Right hindlimb (tissue), 1 donor: ENCODE measurements around the gene RBBP4.
A peak's percentile ranks its signal among the peaks of the same experiment; 100 is the strongest.
"Not testable (repeated sequence)": the region's sequence is repeated elsewhere in the genome, so short reads cannot be mapped to it uniquely, and the experiment has no call there.

ENCODE experiments used
- DNase-seq: peaks from one replicate; pipeline ENCODE4 v3.0.0-alpha.2; 2018

Gene RBBP4

DNA sequence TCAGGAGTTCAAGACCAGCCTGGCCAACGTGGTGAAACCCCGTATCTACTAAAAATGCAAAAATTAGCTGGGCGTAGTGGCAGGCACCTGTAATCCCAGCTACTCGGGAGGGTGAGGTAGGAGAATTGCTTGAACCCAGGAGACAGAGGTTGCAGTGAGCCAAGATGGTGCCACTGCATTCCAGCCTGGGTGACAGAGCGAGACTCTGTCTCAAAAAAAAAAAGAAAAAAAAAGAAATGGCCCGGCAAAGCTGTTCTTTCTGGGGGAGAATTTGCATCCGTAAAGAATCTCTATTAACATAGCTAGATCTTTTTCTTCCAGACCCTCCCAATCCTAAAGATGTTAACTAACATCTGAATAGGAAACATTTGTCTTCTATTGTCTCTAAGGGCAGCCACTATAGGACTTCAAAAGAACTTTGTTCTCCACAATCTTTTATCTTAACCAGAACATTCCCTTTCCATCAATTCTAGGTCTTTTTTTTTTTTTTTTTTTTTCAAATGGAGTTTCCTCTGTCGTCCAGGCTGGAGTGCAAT lies 8.6 kb upstream of the RBBP4 start:
- not testable (repeated sequence) for DNase-seq

DNA sequence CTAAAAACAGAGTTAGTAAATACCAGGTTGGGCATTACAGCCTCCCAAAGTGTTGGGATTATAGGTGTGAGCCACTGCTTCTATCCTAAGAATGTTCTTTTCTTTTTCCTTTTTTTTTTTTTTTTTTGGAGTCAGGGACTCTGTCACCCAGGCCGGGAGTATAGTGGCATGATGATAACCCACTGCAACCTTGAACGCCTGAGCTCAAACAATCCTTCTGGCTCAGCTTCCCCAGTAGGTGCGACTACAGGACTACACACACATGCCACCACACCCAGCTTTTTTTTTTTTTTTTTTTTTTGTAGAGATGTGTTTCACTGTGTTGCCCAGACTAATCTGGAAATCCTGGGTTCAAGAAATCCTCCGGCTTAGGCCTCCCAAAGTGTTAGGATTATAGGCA lies 6.6 kb upstream of the RBBP4 start:
- no peak for DNase-seq

- DNase-seq = no peak
These were observed 3.5 kb upstream of the RBBP4 start for GRCh38 chr1:32647308-32648134.

DNA sequence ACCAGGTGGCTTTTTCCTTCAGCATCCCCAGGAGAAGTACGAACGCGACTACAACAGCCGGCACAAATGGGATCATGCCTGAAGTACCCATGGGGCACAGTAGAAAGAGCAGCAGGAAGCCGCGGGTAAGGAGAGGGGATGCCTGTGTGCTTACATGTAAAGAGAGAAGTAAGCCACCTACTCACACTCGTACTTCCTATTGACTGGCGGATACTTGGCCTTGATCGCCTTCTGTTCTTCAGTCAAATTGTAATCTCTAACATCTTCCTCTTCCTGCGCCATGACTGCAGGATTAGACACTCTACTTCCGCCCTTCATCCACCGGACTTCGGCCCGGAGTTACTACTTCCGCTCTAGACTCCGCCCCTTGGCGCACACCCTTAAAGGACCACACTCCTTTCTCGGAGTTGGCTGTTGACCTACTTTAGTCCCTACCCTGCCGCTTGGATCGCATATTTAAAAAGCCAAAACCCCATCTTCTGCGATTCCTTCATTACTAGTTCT lies 708 bp upstream of the RBBP4 start, which contains the start of gene ZBTB8OS:
TSS of gene ZBTB8OS (minus strand) at position 303 of the 504 bp plus-strand sequence. CDS start at position 282, 21 bp downstream.
- peak; percentile 94 for DNase-seq

DNA sequence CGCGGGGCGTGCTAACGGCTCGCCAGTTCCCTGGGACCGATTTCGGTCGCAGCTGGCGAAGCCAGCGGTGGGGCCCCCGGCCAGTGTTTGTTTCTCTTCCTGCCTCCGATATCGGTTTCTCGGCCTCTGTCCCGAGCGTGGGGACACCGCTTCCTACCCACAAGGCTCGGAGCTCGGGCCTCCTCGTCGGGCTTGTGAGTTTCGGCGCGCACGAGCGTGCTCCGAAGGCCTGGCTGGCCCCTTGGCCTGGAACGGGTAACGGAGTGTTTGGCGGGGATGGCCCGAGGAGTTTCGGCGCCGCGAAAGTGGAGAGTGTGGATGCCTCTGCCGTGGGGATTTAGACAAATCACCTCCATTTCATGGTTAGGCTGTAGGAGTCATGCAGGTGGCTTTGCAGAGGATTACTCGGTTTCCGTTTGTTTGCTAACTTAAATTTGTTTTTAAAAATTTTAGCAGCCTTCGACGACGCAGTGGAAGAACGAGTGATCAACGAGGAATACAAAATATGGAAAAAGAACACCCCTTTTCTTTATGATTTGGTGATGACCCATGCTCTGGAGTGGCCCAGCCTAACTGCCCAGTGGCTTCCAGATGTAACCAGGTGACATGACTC lies 559 bp downstream of the RBBP4 start:
- DNase-seq = no peak

DNA sequence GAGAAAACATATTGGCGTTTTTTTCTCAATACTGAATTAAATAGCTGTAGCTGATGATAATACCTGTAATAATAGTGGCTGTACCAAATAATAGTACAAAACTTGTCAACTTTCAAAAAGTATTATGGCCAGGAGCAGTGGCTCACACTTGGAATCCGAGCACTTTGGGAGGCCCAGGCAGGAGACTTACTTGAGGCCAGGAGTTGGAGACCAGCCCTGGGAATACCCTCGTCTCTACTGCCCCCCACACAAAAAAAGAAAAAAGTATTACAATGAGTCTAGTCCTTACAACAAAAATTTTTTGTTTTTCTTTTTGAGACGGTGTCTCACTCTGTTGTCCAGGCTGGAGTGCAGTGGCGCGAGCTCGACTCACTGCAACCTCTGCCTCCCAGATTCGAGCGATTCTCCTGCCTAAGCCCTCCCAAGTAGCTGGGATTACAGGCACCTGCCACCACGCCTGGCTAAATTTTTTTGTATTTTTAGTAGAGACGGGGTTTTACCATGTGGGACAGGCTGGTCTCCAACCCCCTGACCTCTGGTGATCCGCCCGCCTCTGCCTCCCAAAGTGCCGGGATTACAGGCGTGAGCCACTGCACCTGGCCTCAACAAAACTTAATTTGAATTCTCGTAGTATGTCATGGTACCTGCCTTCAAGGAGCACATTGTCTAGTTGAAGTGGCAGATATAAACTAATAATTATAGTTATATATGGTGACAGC lies 1.4 kb downstream of the RBBP4 start:
- no peak for DNase-seq

DNA sequence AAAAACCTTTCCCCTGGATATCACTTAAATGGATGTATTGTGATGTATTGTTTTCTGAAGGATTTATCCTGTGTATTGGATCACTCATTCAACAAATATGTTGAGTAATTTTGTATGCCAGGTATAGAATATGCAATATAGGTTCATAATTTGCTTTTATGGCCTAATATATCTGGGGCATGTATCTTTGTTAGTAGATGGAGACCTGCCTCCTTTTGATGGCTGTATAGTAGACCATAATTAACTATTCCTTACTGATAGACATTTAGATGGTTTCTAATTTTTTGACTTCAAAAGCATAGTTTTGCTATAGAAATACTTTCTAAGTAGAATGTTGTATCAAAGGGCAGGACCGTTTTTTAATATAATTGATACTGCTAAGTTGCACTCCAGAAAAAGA lies 8.6 kb downstream of the RBBP4 start:
- no peak for DNase-seq

DNA sequence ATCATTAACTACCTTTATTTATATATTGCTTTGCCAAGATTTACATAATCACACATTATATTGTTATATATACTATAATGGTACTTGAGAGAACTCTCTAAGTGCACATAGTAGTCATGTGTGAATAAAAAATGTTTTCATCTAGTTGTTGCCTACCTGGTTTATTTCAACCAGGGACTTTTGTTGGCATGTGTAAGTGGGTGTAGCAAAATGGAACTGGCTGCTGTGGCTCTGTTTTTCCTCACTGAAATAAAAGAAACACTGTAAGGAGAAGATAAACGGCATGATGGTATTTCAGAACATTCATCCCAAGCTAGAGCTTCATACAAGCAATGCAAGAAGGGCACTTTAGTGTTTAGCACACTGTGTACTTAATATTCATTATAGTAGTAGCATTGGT lies 14.9 kb downstream of the RBBP4 start:
- no peak for DNase-seq

GRCh38 chr1:32666901-32667566 lies 16.0 kb downstream of the RBBP4 start:
- no peak for DNase-seq

- not testable (repeated sequence) for DNase-seq
These were observed 17.7 kb downstream of the RBBP4 start for GRCh38 chr1:32668716-32669115.

GRCh38 chr1:32676945-32677344 lies 25.9 kb downstream of the RBBP4 start:
- no peak for DNase-seq

DNA sequence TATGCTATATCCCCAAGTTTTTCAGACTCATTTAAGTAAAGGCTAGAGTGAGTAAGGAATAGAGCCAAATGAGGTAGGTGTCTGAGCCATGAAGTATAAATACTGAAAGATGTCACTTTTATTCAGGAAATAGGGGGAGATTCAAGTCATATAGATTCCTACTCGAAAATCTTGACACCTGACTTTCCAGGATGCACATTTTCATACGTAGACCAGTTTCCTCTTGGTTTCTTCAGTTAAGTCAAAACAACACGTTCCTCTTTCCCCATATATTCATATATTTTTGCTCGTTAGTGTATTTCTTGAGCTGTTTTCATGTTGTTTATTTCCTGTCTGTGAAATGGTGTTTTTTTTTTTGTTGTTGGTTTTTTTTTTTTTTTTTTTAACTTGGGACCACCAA lies 29.0 kb downstream of the RBBP4 start:
- not testable (repeated sequence) for DNase-seq

DNA sequence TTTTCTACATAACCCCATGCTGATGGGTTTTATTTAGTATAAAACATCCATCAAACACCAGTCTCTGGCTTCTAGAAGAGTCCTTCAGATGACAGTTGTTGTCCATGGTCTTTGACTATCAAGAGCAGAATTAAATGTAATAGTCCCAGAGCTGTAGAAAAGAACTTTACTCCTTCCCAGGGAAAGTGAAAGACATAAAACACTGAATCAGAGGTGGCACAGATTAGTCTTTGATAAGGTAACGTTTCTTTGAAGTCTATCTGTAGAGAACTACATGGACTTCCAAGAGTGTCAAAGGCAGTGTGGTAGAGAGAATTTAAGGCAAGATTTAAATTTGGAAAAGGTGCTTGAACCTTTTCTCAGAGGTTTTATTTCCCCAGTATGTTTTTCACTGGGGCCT lies 29.6 kb downstream of the RBBP4 start:
- no peak for DNase-seq

DNA sequence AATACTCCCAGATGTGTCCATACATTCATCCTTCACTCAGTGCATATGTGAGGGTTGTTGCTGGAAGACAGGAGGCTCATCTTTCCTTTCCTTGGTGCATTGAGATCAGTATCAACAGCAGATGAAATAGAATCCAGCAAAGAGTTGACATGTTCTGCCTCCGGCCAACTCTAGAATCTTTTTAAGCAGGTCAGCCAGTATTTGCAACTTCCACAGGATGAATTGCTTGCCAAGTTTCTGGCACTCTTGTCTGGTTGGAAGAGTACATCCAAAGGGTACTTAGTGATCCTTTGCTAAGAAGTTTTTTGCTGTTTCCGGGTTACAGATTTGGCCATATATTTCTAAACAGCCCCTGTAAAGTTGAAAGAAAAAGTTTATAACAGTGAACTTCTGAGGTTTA lies 30.5 kb downstream of the RBBP4 start:
- no peak for DNase-seq

- no peak for DNase-seq
These were observed 31.0 kb downstream of the RBBP4 start for GRCh38 chr1:32681999-32682398.

DNA sequence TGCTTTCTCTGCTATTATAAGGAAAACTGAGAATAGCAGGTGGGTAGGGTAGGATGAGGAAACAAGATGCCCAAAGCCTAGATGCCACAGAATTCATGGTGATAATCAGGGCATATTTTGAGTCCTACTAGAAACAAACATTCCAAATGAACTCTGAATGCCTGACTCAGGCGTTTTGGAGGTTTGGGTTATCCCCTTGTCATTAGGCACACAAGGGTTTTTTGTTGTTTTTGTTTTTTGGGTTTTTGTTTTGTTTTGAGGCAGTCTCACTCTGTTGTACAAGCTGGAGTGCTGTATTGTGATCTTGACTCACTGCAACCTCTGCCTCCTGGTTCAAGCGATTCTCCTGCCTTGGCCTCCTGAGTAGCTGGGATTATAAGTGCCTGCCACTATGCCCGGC lies 32.4 kb downstream of the RBBP4 start:
- no peak for DNase-seq

GRCh38 chr1:32684167-32684811 lies 33.3 kb downstream of the RBBP4 start:
- DNase-seq = peak; percentile 46

- DNase-seq = no peak
These were observed 34.5 kb downstream of the RBBP4 start for GRCh38 chr1:32685498-32685897.

DNA sequence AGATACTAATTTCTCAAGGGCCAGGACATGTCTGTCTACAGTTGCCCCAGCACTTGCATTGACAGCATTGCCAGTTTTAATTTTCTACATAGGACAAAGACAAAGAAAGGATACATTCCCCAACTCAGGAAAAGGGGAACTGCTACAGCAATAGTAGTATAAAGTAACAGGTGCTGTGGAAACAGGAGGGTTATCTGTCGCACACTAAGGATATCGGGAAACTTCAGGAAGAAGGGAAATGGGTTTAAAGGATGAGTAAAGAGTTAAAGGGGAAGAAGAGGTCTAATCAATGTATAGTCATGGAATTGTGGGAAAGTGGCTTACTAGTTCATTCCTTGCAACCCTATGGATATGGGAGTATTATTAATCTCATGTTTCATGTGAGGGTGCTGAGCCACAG lies 35.4 kb downstream of the RBBP4 start:
- DNase-seq = no peak

DNA sequence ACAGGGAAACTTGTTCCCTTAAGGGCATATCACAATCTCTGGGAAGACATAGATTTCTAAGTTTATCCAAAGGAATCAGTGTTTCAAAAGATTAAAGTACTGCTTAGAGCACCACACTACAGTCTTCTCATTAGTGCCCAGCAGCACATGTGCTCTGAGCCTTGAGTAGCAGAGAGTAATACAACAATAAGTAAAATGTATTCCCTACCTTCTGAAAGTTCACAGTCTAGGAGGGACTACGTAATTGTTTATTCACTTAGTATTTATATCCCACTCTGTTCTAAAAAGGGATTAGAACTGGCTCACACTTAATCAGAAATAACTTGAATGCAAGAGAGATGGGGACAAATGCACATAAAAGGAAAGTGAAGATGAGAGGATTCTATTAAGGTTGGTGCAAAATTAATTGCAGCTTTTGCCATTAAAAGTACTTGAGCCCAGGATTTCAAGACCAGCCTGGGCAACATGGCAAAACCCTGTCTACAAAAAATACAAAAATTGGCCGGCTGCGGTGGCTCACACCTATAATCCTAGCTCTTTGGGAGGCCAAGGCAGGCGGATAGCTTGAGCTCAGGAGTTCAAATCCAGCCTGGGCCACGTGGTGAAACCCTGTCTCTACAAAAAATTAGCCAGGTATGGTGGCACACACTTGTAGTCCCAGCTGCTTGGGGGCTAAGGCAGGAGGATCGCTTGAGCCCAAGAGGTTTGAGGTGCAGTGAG lies 42.6 kb downstream of the RBBP4 start:
- no peak for DNase-seq

DNA sequence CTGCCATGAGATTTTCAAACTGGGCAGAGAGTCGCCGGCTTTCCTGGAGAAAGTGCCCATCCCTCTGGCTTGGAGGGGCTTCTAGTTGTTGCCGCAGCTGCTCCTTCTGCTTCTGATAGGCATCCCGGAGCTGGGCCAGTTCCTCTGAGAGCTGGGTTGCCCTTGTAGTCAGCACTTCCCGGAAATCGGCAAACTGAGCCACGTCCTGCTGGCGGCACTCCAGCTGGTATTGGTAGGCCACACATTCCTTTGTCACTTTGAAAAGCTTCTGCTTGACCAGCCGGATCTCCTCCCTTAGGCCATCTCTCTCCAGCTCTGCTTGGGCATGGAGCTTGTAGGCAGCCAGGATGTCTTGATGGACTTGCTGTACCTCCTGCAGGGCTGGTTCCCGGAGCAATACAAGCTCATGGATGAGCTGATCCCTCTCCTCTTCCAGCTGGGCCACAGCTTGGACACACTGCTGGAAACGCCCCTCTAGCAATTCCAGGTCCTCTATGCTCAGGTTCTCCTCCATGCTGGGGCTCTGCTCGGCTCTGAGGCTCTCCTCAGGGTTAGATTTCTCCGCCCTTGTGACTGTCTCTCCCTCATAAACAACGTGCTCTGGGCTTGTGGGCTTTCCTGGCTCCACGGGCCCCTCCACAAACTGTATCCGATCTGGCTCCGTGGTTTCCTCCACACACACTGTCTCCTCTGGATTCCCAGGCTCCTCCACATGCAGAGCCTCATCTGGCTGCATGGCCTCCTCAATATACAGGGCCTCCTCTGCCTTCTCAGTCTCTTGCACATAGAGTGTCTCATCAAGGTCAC lies 44.3 kb downstream of the RBBP4 start:
- DNase-seq = peak; percentile 45
